Astrocyte of the spinal cord (primary cell): ENCODE data around the gene ZNF711.
"Not testable (repeated sequence)": the region's sequence is repeated elsewhere in the genome, so short reads cannot be mapped to it uniquely, and the experiment has no call there.

Experiments used
- DNase-seq: peaks from one replicate; pipeline ENCODE4 v3.0.0; 2011; ENCODE audit warnings: low read depth, low spot score
- H3K4me3 ChIP-seq: 2 replicates; pipeline ENCODE4 v1.5.1; 2011; ENCODE audit warnings: low read depth, mild to moderate bottlenecking, low read length, moderate library complexity
- CTCF ChIP-seq: IDR thresholded peaks from 2 replicates; pipeline ENCODE4 v1.5.1; 2012; ENCODE audit warnings: low read depth, mild to moderate bottlenecking, low read length, inconsistent platforms
- in situ Hi-C: cut with HindIII; loops from 2 replicates; pipeline ENCODE4 v1.10.0; 2017; ENCODE audit warnings: low sequenced_read_pairs

Gene ZNF711

DNA sequence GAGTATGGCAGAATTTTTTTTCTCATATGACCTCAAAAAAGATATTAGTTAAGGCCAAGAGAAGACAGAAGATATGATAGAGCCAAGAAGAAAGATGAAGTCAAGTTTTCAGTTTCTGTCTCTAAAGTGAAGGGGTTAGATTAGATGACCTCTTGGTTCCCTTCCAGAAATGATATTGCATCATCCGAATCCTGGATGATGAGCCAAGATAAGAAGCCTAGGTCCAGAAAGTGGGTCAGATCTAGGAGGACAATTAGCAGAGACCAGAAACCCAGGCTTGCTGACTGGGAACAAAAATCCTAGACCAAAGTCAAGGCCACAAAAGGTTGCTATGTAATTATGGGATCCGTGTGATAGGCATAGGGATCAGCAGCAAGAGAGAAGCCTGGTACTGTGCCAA, 20.4 kb upstream of the ZNF711 start:
- DNase-seq = no peak
- in situ Hi-C loops = no loop called here
- no peak overlapping the region for H3K4me3 ChIP-seq
- no peak for TF ChIP-seq CTCF

DNA sequence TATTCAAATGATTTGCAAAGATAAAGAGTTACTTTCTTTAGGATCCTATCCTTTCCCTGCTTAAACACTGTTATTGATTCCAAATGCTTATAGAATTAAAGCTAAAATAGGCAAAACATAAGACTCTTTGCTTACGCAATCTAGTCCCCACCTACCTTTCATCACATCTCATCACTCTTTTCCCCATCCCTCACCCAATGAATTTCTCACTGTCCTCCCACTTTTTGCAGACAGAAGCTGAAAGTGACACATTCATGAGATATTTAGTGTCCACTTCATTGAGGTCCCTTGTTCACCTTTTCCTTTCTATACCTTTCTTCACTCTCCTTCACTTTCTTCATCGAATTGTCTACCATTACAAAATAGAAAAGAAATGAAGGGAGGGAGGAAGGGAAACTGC, 636 bp upstream of the ZNF711 start:
- in situ Hi-C loops = no loop called here
- DNase-seq = no peak
- peak overlapping the region; percentile 75 for H3K4me3 ChIP-seq
- TF ChIP-seq CTCF = no peak

DNA sequence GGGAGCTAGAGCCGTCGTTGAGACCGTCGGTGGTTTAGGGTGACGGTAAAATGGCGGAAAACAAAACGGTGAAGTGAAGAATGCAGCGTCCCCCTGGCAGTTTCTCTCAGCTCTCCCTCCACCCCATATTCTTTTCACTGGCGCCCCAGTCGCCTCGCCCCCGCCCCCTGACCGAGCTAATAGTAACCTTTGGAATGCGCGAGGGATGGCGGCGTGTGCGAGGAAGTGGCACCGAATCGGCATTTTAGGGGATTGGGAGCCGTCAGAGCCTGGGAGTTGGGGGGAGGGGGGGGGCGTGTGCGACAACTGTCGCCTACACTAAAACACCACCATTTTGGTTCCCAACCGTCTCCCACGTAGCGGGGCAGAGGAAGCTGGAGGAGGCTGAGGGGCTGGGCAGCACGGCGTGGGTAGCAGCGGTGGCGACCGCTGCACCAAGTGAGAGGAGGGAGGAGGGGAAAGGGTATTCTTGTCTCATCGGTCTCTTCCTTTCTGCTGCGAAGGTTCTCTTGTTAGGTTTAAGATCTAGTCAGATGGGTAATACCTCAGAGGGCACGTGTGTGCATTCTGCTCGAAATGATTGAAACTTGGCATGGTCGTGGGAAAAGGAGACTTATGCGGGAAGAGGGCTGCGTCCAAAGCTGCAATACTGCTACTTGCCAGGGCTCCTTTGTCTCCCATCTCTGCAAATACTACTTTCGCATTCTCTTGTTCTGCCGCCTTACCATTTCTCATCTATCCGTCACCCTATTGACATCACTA, 840 bp downstream of the ZNF711 start:
- DNase-seq = peak; percentile 29
- H3K4me3 ChIP-seq = peak overlapping the region; percentile 75
- no peak for TF ChIP-seq CTCF
- in situ Hi-C loops = no loop called here

DNA sequence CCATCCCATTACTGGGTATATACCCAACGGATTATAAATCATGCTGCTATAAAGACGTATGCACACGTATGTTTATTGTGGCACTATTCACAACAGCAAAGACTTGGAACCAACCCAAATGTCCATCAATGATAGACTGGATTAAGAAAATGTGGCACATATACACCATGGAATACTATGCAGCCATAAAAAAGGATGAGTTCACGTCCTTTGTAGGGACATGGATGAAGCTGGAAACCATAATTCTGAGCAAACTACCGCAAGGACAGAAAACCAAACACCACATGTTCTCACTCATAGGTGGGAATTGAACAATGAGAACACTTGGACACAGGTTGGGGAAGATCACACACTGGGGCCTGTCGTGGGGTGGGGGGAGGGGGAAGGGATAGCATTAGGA, 41.5 kb downstream of the ZNF711 start:
- in situ Hi-C loops, DNase-seq, H3K4me3 ChIP-seq: not testable (repeated sequence)

- TF ChIP-seq CTCF = no peak
- no peak for DNase-seq
- no peak overlapping the region for H3K4me3 ChIP-seq
- in situ Hi-C loops = no loop called here
Observed at GRCh38 chrX:85288992-85289723, 45.4 kb downstream of the ZNF711 start.

DNA sequence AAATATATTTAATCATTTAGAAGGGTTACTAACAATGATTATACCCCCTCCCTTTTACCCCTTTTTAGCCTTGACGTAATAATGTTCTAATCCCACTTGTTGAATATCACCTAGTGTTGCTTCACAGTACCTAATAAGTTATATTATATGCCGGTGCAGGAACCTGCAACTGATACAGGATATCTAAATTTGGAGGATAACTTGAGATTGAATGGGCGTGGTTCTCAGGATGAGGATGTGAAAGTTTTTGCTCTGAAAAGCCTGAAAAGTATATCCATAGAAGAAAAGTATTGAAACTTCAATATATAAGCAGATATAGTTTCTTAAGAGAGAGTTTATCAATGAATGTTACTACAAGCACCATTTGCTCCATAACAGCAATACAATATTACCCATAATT, 59.8 kb downstream of the ZNF711 start:
- in situ Hi-C loops = no loop called here
- TF ChIP-seq CTCF = no peak

DNA sequence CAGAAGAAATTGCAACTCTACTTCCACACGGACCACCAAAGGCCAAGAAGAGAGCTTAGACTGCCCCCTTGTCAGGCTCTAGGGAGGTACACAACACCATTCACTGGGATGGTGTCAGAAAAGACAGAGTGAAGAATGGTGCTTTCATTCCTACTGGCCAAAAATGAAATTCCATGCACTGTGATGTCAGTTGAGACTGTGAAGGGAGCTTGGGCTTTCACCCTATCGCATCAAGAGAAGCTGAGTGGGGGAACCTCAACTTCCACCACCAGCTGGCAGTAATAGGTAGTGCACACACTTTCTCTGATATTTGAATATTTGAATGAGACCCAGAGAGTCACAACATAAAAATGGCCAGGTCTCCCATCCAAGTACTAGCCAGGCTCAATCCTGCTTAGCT, 65.9 kb downstream of the ZNF711 start:
- in situ Hi-C loops = no loop called here
- TF ChIP-seq CTCF = no peak
- no peak for DNase-seq
- H3K4me3 ChIP-seq = no peak overlapping the region

More for the DNA sequence above, 59.8 kb downstream of the ZNF711 start:
- no peak overlapping the region for H3K4me3 ChIP-seq
- DNase-seq = no peak

- H3K4me3 ChIP-seq, DNase-seq, in situ Hi-C loops: not testable (repeated sequence)
Observed at GRCh38 chrX:85311348-85311747, 67.6 kb downstream of the ZNF711 start.
